ENCODE measurements around the gene UBE2H.
"Not testable (repeated sequence)": the region's sequence is repeated elsewhere in the genome, so short reads cannot be mapped to it uniquely, and the experiment has no call there.

The UBE2H gene

DNA sequence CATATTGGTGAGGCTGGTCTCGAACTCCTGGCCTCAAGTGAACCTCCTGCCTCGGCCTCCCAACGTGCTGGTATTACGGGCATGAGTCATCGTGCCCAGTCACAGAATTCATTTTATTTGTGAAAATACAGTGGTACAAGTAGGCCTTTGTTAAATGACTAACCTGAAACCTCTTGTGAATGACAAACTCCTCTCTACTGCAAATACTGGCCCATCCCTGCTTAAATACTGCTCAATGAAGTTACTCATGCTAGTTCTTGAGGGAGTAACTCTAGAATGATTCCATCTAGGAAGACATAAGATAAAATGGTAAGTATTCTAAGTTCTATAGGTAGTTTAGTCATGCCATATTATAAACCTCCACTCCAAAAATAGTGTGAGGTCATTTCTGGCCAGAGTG lies 80.7 kb downstream of the UBE2H start:
- no peak overlapping the region for H3K4me3 ChIP-seq (ENCODE audit: low read length)
- H2AFZ ChIP-seq (ENCODE audit: low read depth, low read length), result no peak overlapping the region
- peaks cover 14% of the 10 kb centered on the region for H3K36me3 ChIP-seq (ENCODE audit: insufficient read depth, low read length)
- H3K27me3 ChIP-seq (ENCODE audit: insufficient read depth, low read length), result no peaks in the 10 kb centered on the region
- peaks cover 2% of the 10 kb centered on the region for H3K9me3 ChIP-seq (ENCODE audit: low read length)
- H3K4me1 ChIP-seq (ENCODE audit: insufficient read depth, low read length), result no peaks in the 10 kb centered on the region

DNA sequence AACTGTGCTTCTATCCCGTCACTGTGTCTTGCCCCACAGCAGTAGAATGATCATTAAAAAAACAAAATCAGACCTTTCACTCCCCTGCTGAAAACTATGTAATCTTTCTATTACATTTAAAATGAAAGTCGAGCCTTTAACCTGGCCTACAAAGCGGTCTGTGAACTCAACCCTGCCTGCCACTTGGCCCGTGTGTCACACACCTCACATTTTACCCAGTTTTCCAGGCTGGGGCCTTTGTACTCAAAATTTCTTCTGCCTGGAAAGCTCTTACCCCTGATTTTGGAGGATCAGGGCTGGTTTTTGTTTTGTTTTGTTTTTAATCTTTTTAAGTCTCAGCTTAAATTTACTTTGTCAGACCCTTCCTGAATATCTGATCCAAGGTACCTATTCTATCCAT lies 82.1 kb downstream of the UBE2H start:
- peaks cover 7% of the 10 kb centered on the region for H3K4me1 ChIP-seq (ENCODE audit: insufficient read depth, low read length)
- H3K4me3 ChIP-seq (ENCODE audit: low read length), result no peak overlapping the region
- H2AFZ ChIP-seq (ENCODE audit: low read depth, low read length), result no peak overlapping the region
- peaks cover 2% of the 10 kb centered on the region for H3K9me3 ChIP-seq (ENCODE audit: low read length)
- no peaks in the 10 kb centered on the region for H3K27me3 ChIP-seq (ENCODE audit: insufficient read depth, low read length)
- peaks cover 11% of the 10 kb centered on the region for H3K36me3 ChIP-seq (ENCODE audit: insufficient read depth, low read length)

DNA sequence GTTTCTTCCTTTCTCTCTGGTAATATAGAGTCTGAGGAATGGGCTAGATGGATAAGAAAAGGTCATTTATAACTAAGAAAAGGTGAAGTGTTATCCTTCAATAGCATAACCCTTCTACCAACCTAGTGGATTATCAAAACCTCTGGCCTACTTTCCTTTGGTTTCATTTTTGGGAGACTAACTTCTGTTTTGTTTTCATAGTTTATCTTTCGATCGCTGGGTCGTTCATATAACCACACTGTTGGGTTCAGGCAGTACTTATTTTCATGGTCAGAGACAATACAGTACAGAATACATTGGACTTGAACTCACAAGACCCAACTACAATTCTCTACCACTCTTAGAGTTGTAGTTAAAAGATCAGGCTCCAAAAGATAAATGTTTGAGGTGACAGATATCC lies 86.5 kb downstream of the UBE2H start:
- peaks cover 6% of the 10 kb centered on the region for H3K36me3 ChIP-seq (ENCODE audit: insufficient read depth, low read length)
- H3K4me3 ChIP-seq (ENCODE audit: low read length), result no peak overlapping the region
- peaks cover 2% of the 10 kb centered on the region for H3K9me3 ChIP-seq (ENCODE audit: low read length)
- no peaks in the 10 kb centered on the region for H3K27me3 ChIP-seq (ENCODE audit: insufficient read depth, low read length)
- H3K4me1 ChIP-seq (ENCODE audit: insufficient read depth, low read length), result peaks cover 16% of the 10 kb centered on the region
- H2AFZ ChIP-seq (ENCODE audit: low read depth, low read length), result no peak overlapping the region

DNA sequence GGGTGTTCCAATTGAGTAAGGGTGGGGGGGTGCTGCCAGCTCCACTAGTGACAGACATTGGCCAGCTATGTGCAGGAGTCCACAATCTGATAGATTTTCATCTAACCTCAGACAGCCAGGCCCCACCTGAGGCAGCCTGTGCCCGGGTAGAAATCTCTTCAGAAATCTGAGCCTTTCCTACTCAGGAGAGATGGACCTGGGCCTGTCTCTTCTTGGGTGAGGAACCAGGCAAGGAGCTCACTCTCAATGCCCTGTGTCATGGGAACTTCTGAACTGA lies 86.9 kb downstream of the UBE2H start:
- Histone ChIP-seq H3K4me3 (ENCODE audit: low read length) (no peak overlapping the region), H3K4me1 (ENCODE audit: insufficient read depth, low read length) (peaks cover 16% of the 10 kb centered on the region), H3K27me3 (ENCODE audit: insufficient read depth, low read length) (no peaks in the 10 kb centered on the region), H2AFZ (ENCODE audit: low read depth, low read length) (no peak overlapping the region), H3K9me3 (ENCODE audit: low read length) (peaks cover 2% of the 10 kb centered on the region), H3K36me3 (ENCODE audit: insufficient read depth, low read length) (peaks cover 6% of the 10 kb centered on the region)

GRCh38 chr7:129865093-129865924 lies 87.5 kb downstream of the UBE2H start:
- no peaks in the 10 kb centered on the region for H3K27me3 ChIP-seq (ENCODE audit: insufficient read depth, low read length)
- peaks cover 16% of the 10 kb centered on the region for H3K4me1 ChIP-seq (ENCODE audit: insufficient read depth, low read length)
- H3K4me3 ChIP-seq (ENCODE audit: low read length), result no peak overlapping the region
- peaks cover 3% of the 10 kb centered on the region for H3K36me3 ChIP-seq (ENCODE audit: insufficient read depth, low read length)
- H2AFZ ChIP-seq (ENCODE audit: low read depth, low read length), result no peak overlapping the region
- H3K9me3 ChIP-seq (ENCODE audit: low read length), result peaks cover 2% of the 10 kb centered on the region

- not testable (repeated sequence) for H3K36me3 ChIP-seq (ENCODE audit: insufficient read depth, low read length); H3K9me3 ChIP-seq (ENCODE audit: low read length); H3K4me3 ChIP-seq (ENCODE audit: low read length); H3K27me3 ChIP-seq (ENCODE audit: insufficient read depth, low read length); H2AFZ ChIP-seq (ENCODE audit: low read depth, low read length)
- H3K4me1 ChIP-seq (ENCODE audit: insufficient read depth, low read length), result peaks cover 16% of the 10 kb centered on the region
These were observed 88.1 kb downstream of the UBE2H start for GRCh38 chr7:129864676-129865075.

- Histone ChIP-seq H2AFZ (ENCODE audit: low read depth, low read length) (no peak overlapping the region), H3K27me3 (ENCODE audit: insufficient read depth, low read length) (no peaks in the 10 kb centered on the region), H3K4me1 (ENCODE audit: insufficient read depth, low read length) (peaks cover 16% of the 10 kb centered on the region), H3K4me3 (ENCODE audit: low read length) (no peak overlapping the region), H3K36me3 (ENCODE audit: insufficient read depth, low read length) (peaks cover under 1% of the 10 kb centered on the region), H3K9me3 (ENCODE audit: low read length) (no peaks in the 10 kb centered on the region)
These were observed 88.7 kb downstream of the UBE2H start for GRCh38 chr7:129864042-129864441.

GRCh38 chr7:129862682-129863081 lies 90.1 kb downstream of the UBE2H start:
- Histone ChIP-seq H3K9me3 (ENCODE audit: low read length) (no peaks in the 10 kb centered on the region), H3K4me1 (ENCODE audit: insufficient read depth, low read length) (peaks cover 16% of the 10 kb centered on the region), H3K27me3 (ENCODE audit: insufficient read depth, low read length) (no peaks in the 10 kb centered on the region), H3K4me3 (ENCODE audit: low read length) (no peak overlapping the region), H2AFZ (ENCODE audit: low read depth, low read length) (no peak overlapping the region), H3K36me3 (ENCODE audit: insufficient read depth, low read length) (peaks cover under 1% of the 10 kb centered on the region)

DNA sequence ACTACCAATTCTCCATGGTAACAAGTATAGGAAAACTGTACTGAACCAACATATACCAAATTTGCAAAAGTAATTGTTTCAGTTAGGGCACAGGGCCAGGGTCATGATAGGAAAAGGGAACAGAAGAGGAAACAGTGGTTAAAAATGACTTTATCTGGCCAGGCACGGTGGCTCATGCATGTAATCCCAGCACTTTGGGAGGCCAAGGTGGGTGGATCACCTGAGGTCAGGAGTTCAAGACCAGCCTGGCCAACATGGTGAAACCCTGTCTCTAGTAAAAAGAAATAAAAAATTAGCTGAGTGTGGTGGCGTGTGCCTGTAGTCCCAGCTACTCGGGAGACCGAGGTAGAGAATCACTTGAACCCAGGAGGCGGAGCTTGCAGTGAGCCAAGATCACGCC lies 92.0 kb downstream of the UBE2H start:
- H3K27me3 ChIP-seq (ENCODE audit: insufficient read depth, low read length); H3K9me3 ChIP-seq (ENCODE audit: low read length); H2AFZ ChIP-seq (ENCODE audit: low read depth, low read length); H3K4me3 ChIP-seq (ENCODE audit: low read length): not testable (repeated sequence)
- peaks cover 12% of the 10 kb centered on the region for H3K36me3 ChIP-seq (ENCODE audit: insufficient read depth, low read length)
- H3K4me1 ChIP-seq (ENCODE audit: insufficient read depth, low read length), result peaks cover 11% of the 10 kb centered on the region

GRCh38 chr7:129859183-129859582 lies 93.6 kb downstream of the UBE2H start:
- Histone ChIP-seq H2AFZ (ENCODE audit: low read depth, low read length) (no peak overlapping the region), H3K9me3 (ENCODE audit: low read length) (no peaks in the 10 kb centered on the region), H3K4me3 (ENCODE audit: low read length) (no peak overlapping the region), H3K36me3 (ENCODE audit: insufficient read depth, low read length) (peaks cover 19% of the 10 kb centered on the region), H3K4me1 (ENCODE audit: insufficient read depth, low read length) (no peaks in the 10 kb centered on the region), H3K27me3 (ENCODE audit: insufficient read depth, low read length) (no peaks in the 10 kb centered on the region)

DNA sequence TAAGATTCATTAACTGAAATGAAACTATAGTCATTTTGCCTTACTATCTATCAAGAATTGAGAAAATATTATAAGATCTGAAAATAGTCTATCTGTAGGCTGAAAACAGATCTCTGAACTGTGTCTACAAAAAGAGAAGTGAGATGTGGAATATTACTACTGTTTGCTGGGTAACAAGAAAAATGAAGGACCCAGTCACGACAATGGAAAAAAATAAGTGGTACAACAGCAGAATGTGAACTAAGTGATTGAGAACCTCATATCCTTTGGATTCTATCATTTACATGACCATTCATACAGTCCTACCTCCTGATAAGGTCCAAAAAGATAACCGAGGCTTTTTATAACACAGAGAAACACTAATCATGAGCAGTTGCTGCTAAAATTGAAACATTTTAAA lies 94.3 kb downstream of the UBE2H start:
- H3K36me3 ChIP-seq (ENCODE audit: insufficient read depth, low read length), result peaks cover 19% of the 10 kb centered on the region
- no peak overlapping the region for H3K4me3 ChIP-seq (ENCODE audit: low read length)
- no peaks in the 10 kb centered on the region for H3K4me1 ChIP-seq (ENCODE audit: insufficient read depth, low read length)
- no peaks in the 10 kb centered on the region for H3K27me3 ChIP-seq (ENCODE audit: insufficient read depth, low read length)
- no peaks in the 10 kb centered on the region for H3K9me3 ChIP-seq (ENCODE audit: low read length)
- H2AFZ ChIP-seq (ENCODE audit: low read depth, low read length), result no peak overlapping the region

- H2AFZ ChIP-seq (ENCODE audit: low read depth, low read length), result no peak overlapping the region
- no peak overlapping the region for H3K4me3 ChIP-seq (ENCODE audit: low read length)
- no peaks in the 10 kb centered on the region for H3K27me3 ChIP-seq (ENCODE audit: insufficient read depth, low read length)
- H3K4me1 ChIP-seq (ENCODE audit: insufficient read depth, low read length), result no peaks in the 10 kb centered on the region
- peaks cover 19% of the 10 kb centered on the region for H3K36me3 ChIP-seq (ENCODE audit: insufficient read depth, low read length)
- no peaks in the 10 kb centered on the region for H3K9me3 ChIP-seq (ENCODE audit: low read length)
These were observed 95.4 kb downstream of the UBE2H start for GRCh38 chr7:129857313-129857712.

GRCh38 chr7:129855935-129856717 lies 96.6 kb downstream of the UBE2H start:
- Histone ChIP-seq H3K36me3 (ENCODE audit: insufficient read depth, low read length) (peaks cover 19% of the 10 kb centered on the region), H3K4me1 (ENCODE audit: insufficient read depth, low read length) (no peaks in the 10 kb centered on the region)

More at GRCh38 chr7:129855935-129856717, 96.6 kb downstream of the UBE2H start:
- Histone ChIP-seq H3K9me3 (ENCODE audit: low read length) (no peaks in the 10 kb centered on the region), H3K4me3 (ENCODE audit: low read length) (no peak overlapping the region), H2AFZ (ENCODE audit: low read depth, low read length) (no peak overlapping the region), H3K27me3 (ENCODE audit: insufficient read depth, low read length) (no peaks in the 10 kb centered on the region)

Measured in neuron (in vitro differentiated cells).